Thoracic aorta (tissue), 2 donors: Measurements from ENCODE around the gene CDK1. TPM values are rescaled to one million over a fixed set of nuclear protein-coding genes. Genes with fewer than 3 reads are reported as not detected.
A peak's percentile ranks its signal among the peaks of the same experiment; 100 is the strongest.

Experiments used
- ATAC-seq: fragments of 150-250 bp; one replicate; pipeline ENCODE4 v1.8.0; 2017; ENCODE audit warnings: low read depth; ENCODE audit not compliant: insufficient number of reproducible peaks, low FRiP score
- DNase-seq: peaks from one replicate; pipeline ENCODE4 v3.0.0-alpha.2; 2020; ENCODE audit warnings: low spot score
- H3K27ac ChIP-seq, 2 donors: fragments of 200-600 bp; sonication (generic); 1 replicate in 1 of 2; 2 replicates in 1 of 2; pipeline ENCODE4 v1.5.1; 2016; ENCODE audit warnings: mild to moderate bottlenecking in 2 of 2, moderate library complexity in 2 of 2
- H3K27me3 ChIP-seq: fragments of 200-600 bp; sonication (generic); replicated peaks from 2 replicates; pipeline ENCODE4 v1.6.0; 2016; ENCODE audit warnings: mild to moderate bottlenecking; ENCODE audit not compliant: insufficient read depth
- H3K36me3 ChIP-seq: fragments of 200-600 bp; sonication (generic); one replicate; pipeline ENCODE4 v1.5.1; 2016
- H3K4me1 ChIP-seq, 2 donors: fragments of 200-600 bp; sonication (generic); 1 replicate in 1 of 2; 2 replicates in 1 of 2; pipeline versions ENCODE4 v1.5.1 to v1.6.0; 2016; ENCODE audit warnings: low read depth in 2 of 2, mild to moderate bottlenecking in 1 of 2; ENCODE audit not compliant: control insufficient read depth in 1 of 2
- H3K4me3 ChIP-seq: fragments of 200-600 bp; sonication (generic); 2 replicates; pipeline ENCODE4 v1.5.1; 2016; ENCODE audit warnings: mild to moderate bottlenecking
- H3K9me3 ChIP-seq: fragments of 200-600 bp; sonication (generic); 2 replicates; pipeline ENCODE4 v1.5.1; 2016
- total RNA-seq, 2 donors: library from RNA; depleted of rRNA; stranded (reverse); fragments of >200 nt; gene quantifications; one replicate each; pipeline versions ENCODE4 v1.1.0 to v1.2.3, GENCODE V29; 2016
- TF ChIP-seq, protein P1 (sequence below): fragments of 200-600 bp; sonication (generic); IDR thresholded peaks from one replicate; pipeline ENCODE4 v1.5.1; 2019; ENCODE audit warnings: antibody characterized with exemption

Gene CDK1
- total RNA-seq, 2 donors from 2014 or later = 0.71 to 2.0 TPM

GRCh38 chr10:60732807-60733516 is 45.3 kb upstream of the CDK1 start:
- Histone ChIP-seq H3K4me1 (peaks cover 9 to 10% of the 10 kb centered on the region in 2 donors), H3K9me3 (no peaks in the 10 kb centered on the region), H3K27me3 (no peaks in the 10 kb centered on the region), H3K4me3 (peak overlapping the region; percentile 78), H3K36me3 (no peaks in the 10 kb centered on the region), H3K27ac (no peak overlapping the region)
- DNase-seq = no peak
- TF ChIP-seq, protein P1, sequence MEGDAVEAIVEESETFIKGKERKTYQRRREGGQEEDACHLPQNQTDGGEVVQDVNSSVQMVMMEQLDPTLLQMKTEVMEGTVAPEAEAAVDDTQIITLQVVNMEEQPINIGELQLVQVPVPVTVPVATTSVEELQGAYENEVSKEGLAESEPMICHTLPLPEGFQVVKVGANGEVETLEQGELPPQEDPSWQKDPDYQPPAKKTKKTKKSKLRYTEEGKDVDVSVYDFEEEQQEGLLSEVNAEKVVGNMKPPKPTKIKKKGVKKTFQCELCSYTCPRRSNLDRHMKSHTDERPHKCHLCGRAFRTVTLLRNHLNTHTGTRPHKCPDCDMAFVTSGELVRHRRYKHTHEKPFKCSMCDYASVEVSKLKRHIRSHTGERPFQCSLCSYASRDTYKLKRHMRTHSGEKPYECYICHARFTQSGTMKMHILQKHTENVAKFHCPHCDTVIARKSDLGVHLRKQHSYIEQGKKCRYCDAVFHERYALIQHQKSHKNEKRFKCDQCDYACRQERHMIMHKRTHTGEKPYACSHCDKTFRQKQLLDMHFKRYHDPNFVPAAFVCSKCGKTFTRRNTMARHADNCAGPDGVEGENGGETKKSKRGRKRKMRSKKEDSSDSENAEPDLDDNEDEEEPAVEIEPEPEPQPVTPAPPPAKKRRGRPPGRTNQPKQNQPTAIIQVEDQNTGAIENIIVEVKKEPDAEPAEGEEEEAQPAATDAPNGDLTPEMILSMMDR = peak; percentile 43
- no peak for ATAC-seq

DNA sequence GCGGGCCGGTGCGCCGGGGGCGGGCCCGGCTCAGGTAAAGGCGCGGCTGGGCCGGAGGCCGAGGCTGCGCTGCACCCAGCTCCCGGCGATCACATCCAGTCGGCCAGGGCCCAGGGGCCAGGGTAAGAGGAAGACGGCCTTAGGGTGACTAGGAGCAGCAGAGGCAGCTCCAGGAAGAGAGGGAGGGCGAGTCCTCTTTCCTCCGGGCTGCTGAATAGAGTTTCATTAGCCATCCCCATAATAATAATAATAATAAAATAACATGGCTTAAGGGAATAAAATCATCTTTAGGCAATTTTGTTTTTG is 44.8 kb upstream of the CDK1 start:
- no peak for DNase-seq

GRCh38 chr10:60733826-60734225 is 44.5 kb upstream of the CDK1 start:
- H3K27me3 ChIP-seq = no peaks in the 10 kb centered on the region
- DNase-seq = no peak
- peaks cover 9 to 10% of the 10 kb centered on the region in 2 donors for H3K4me1 ChIP-seq
- H3K36me3 ChIP-seq = no peaks in the 10 kb centered on the region
- no peaks in the 10 kb centered on the region for H3K9me3 ChIP-seq
- no peak overlapping the region for H3K27ac ChIP-seq
- TF ChIP-seq, protein P1 = no peak
- no peak for ATAC-seq
- peak overlapping the region; percentile 78 for H3K4me3 ChIP-seq

More for the DNA sequence above, 44.8 kb upstream of the CDK1 start:
- Histone ChIP-seq H3K36me3 (no peaks in the 10 kb centered on the region), H3K9me3 (no peaks in the 10 kb centered on the region), H3K27ac (no peak overlapping the region), H3K4me3 (peak overlapping the region; percentile 78), H3K27me3 (no peaks in the 10 kb centered on the region), H3K4me1 (peaks cover 9 to 10% of the 10 kb centered on the region in 2 donors)
- no peak for ATAC-seq
- TF ChIP-seq, protein P1 = peak; percentile 18

DNA sequence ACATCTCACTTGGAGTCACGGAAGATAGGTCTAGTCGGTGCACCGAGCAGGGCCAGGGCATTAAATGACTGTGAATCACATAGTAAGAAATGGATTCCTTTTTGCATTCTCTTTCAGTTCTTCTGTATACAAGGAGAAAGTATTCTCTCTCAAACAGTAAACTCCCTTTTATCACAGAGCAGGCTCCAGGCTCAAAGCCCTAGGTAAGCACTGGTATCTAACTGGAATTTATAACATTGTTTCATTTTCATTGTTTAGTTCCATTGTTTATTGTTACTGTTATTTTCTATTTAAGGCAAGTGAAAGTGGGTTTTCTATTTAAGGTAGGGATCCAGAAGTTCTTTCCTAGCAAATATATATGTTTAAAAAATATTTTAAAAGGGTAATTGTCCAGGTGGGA is 44.1 kb upstream of the CDK1 start:
- no peak overlapping the region for H3K27ac ChIP-seq
- ATAC-seq (no peak), DNase-seq (no peak)
- H3K4me3 ChIP-seq = peak overlapping the region; percentile 78
- TF ChIP-seq, protein P1 = no peak
- peaks cover 9 to 10% of the 10 kb centered on the region in 2 donors for H3K4me1 ChIP-seq
- H3K27me3 ChIP-seq = no peaks in the 10 kb centered on the region
- no peaks in the 10 kb centered on the region for H3K9me3 ChIP-seq
- no peaks in the 10 kb centered on the region for H3K36me3 ChIP-seq

- Histone ChIP-seq H3K36me3 (no peaks in the 10 kb centered on the region), H3K9me3 (no peaks in the 10 kb centered on the region), H3K27me3 (no peaks in the 10 kb centered on the region), H3K27ac (no peak overlapping the region), H3K4me1 (peaks cover 9 to 10% of the 10 kb centered on the region in 2 donors), H3K4me3 (no peak overlapping the region)
- DNase-seq = no peak
- TF ChIP-seq, protein P1 = no peak
- ATAC-seq = no peak
Observed at GRCh38 chr10:60735244-60735643, 43.0 kb upstream of the CDK1 start.
